Measurements from ENCODE around the gene FGF14. TPM values are rescaled to one million over a fixed set of nuclear protein-coding genes. Genes with fewer than 3 reads are reported as not detected.

FGF14 gene
- total RNA-seq, 4 donors from 2014 or later = 0.04 to 1.4 (median 0.38) TPM

DNA sequence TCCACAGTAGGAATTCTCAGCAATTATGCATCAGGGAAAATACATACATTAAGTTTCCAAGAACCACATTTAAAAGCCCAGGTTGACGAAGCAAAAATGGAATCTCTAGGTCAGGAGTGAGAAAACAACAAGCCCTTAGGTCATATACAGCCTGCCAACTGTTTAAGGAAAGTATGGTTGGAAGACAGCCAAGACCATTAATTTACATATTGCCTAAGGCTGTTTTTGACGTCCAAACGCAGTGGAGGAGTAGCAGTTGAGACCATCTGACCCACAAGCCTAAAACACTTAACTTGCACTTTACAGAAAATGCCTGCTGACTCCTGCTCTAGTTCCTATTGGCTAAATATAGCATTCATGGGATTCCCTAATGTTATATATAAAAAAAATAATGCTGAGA, 650.4 kb downstream of the FGF14 start:
- no peaks in the 10 kb centered on the region for H3K9me3 ChIP-seq
- intact Hi-C loops (cut with DNase I) = loop anchor here (5.0 kb wide), 1 partner anchor 234 kb away; no protein-coding TSS in a partner anchor
- no peaks in the 10 kb centered on the region for H3K36me3 ChIP-seq
- H3K4me3 ChIP-seq (replicated peaks in 1 of 3) = no peak overlapping the region
- no peaks in the 10 kb centered on the region for H3K27me3 ChIP-seq
- WGBS, 2 donors = 12 to 13% methylated on average over 3 of the region's 3 CpGs
- no peak for DNase-seq
- H3K27ac ChIP-seq = no peak overlapping the region
- TF ChIP-seq, protein P1, sequence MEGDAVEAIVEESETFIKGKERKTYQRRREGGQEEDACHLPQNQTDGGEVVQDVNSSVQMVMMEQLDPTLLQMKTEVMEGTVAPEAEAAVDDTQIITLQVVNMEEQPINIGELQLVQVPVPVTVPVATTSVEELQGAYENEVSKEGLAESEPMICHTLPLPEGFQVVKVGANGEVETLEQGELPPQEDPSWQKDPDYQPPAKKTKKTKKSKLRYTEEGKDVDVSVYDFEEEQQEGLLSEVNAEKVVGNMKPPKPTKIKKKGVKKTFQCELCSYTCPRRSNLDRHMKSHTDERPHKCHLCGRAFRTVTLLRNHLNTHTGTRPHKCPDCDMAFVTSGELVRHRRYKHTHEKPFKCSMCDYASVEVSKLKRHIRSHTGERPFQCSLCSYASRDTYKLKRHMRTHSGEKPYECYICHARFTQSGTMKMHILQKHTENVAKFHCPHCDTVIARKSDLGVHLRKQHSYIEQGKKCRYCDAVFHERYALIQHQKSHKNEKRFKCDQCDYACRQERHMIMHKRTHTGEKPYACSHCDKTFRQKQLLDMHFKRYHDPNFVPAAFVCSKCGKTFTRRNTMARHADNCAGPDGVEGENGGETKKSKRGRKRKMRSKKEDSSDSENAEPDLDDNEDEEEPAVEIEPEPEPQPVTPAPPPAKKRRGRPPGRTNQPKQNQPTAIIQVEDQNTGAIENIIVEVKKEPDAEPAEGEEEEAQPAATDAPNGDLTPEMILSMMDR (IDR thresholded peaks at IDR 0.05) = no peak
- no peak for TF ChIP-seq POLR2A (IDR thresholded peaks at IDR 0.05)
- no peaks in the 10 kb centered on the region for H3K4me1 ChIP-seq

DNA sequence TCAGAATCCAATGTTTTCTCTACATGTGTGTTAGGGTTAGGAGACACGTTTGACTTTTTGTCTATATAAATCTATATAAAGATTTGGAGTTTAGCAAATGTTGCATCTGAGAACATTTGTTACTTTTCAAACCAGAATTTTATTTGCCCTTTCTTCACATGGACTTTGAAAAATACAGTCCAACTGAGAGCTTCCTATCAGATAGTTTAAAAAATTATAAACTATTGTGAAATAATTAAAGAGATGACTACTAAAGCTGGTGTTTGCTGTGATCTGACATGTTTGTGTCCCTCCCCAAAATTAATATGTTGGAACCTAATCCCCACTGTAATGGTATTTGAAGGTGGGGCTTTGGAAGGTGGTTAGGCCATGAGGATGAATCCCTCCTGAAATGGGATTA, 652.3 kb downstream of the FGF14 start:
- no peak overlapping the region for H3K4me3 ChIP-seq (replicated peaks in 1 of 3)
- WGBS, 2 donors = 92% methylated on average over 1 of the region's 1 CpG
- TF ChIP-seq POLR2A (IDR thresholded peaks at IDR 0.05) = no peak
- TF ChIP-seq, protein P1 (IDR thresholded peaks at IDR 0.05) = no peak

DNA sequence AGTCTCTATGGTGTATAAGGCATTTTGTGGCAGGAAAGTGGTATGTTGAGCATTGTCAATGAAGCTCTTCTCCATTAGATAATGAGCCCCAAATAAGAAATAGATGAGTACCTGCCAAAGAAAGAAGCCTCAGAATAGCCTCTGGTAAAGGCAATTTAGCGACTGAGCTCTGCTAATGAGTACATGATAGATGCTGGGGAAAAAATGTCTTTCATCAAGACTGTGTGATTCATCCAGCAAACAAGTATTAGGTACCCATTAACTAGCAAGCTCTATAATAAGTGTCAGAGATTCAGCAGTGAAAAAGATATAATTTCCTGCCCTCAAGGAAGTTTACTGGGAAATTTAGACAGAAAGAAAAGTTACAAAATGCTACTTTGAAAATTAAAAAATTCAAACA, 654.8 kb downstream of the FGF14 start:
- no peak overlapping the region for H3K4me3 ChIP-seq (replicated peaks in 1 of 3)
- DNase-seq = no peak
- H3K27ac ChIP-seq = no peak overlapping the region
- H3K4me1 ChIP-seq = no peaks in the 10 kb centered on the region
- H3K27me3 ChIP-seq = no peaks in the 10 kb centered on the region
- H3K9me3 ChIP-seq = no peaks in the 10 kb centered on the region
- TF ChIP-seq, protein P1 (IDR thresholded peaks at IDR 0.05) = no peak
- TF ChIP-seq POLR2A (IDR thresholded peaks at IDR 0.05) = no peak
- no peaks in the 10 kb centered on the region for H3K36me3 ChIP-seq
- intact Hi-C loops (cut with DNase I) = no loop called here
- 84 to 92% methylated on average over 1 of the region's 1 CpG for WGBS, 2 donors

More for the DNA sequence above, 652.3 kb downstream of the FGF14 start:
- intact Hi-C loops (cut with DNase I) = no loop called here
- no peaks in the 10 kb centered on the region for H3K27me3 ChIP-seq
- DNase-seq = no peak
- H3K4me1 ChIP-seq = no peaks in the 10 kb centered on the region
- no peaks in the 10 kb centered on the region for H3K36me3 ChIP-seq
- H3K27ac ChIP-seq = no peak overlapping the region
- H3K9me3 ChIP-seq = no peaks in the 10 kb centered on the region

DNA sequence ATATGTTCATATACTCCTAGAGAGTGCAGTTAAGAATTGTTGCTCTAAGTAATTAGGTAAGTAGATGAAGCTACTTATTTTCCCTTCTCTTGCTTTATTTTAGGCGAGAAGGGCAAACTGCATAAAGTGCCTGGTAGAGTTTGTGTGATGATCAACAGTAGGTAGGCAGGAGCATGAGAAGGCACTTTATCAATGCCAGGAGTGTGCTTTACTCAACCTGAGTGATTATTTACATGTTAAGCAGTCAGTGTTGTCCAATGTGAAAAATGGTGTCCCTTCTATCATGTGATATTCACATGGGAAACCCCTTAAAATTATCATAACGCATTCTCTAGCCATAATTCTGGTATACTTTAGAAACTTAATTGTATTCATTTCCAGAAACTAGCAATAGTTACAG, 655.3 kb downstream of the FGF14 start:
- Histone ChIP-seq H3K27me3 (no peaks in the 10 kb centered on the region), H3K36me3 (no peaks in the 10 kb centered on the region), H3K27ac (no peak overlapping the region), H3K9me3 (no peaks in the 10 kb centered on the region), H3K4me1 (no peaks in the 10 kb centered on the region), H3K4me3 (replicated peaks in 1 of 3) (no peak overlapping the region)
- intact Hi-C loops (cut with DNase I) = no loop called here
- DNase-seq = no peak
- TF ChIP-seq, protein P1 (IDR thresholded peaks at IDR 0.05) = no peak
- no peak for TF ChIP-seq POLR2A (IDR thresholded peaks at IDR 0.05)
- WGBS, 2 donors = 85 to 91% methylated on average over 2 of the region's 2 CpGs

DNA sequence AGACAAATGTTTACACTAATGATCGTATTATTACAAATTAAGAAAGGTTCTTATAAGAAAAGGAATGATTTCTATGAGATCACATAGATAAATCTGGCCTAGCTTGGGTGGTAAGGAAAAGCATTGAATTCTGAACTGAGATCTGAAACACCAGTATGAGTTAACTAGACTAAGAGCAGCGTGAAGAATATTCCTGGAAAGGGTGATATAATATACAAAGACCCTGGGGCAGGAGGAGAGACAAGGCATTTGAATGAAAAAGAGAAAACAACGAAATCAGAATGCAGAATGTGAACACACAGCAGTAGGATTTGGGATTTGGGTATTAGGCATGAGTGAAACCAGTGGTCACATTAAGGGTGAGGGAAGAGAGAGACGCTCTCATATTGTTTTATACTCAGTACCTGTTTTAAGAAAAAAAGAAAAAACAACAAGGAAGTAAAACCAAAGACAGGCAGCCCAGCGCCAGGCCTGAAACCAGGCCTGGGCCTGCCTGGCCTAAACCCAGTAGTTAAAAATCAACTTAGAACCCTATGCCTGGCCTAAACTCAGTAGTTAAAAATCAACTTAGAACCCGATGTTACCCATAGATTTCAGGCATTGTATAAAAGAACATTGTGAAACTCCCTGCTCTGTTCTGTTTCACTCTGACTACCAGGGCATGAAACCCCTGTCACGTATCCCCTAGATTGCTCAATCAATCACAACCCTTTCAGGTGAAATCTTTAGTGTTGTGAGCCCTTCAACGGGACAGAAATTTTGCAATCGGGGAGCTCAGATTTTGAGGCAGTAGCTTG, 662.3 kb downstream of the FGF14 start:
- Histone ChIP-seq H3K27me3 (no peaks in the 10 kb centered on the region), H3K4me1 (no peaks in the 10 kb centered on the region), H3K4me3 (replicated peaks in 1 of 3) (no peak overlapping the region), H3K36me3 (no peaks in the 10 kb centered on the region), H3K9me3 (no peaks in the 10 kb centered on the region), H3K27ac (no peak overlapping the region)
- WGBS, 2 donors = 88 to 90% methylated on average over 9 of the region's 9 CpGs
- intact Hi-C loops (cut with DNase I) = no loop called here
- DNase-seq = no peak
- TF ChIP-seq, protein P1 (IDR thresholded peaks at IDR 0.05) = no peak
- TF ChIP-seq POLR2A (IDR thresholded peaks at IDR 0.05) = no peak
